Tibial artery (tissue), 4 donors: ENCODE results near the gene CORO2B.
A peak's percentile ranks its signal among the peaks of the same experiment; 100 is the strongest.

Experiments
- DNase-seq, 2 donors: peaks; one replicate each; pipeline ENCODE4 v3.0.0-alpha.2; 2019
- H3K27ac ChIP-seq, 2 donors: fragments of 200-600 bp; sonication (generic) in 1 of 2; 1 replicate in 1 of 2; 2 replicates in 1 of 2; pipeline ENCODE4 v1.5.1; 2018 to 2019; ENCODE audit warnings: mild to moderate bottlenecking in 1 of 2
- H3K27me3 ChIP-seq, 2 donors: fragments of 200-600 bp; sonication (generic) in 1 of 2; one replicate each; pipeline versions ENCODE4 v1.5.1 to v1.6.0; 2016 to 2019
- H3K36me3 ChIP-seq, 3 donors: fragments of 200-600 bp; sonication (generic) in 2 of 3; one replicate each; pipeline ENCODE4 v1.5.1; 2016 to 2019; ENCODE audit warnings: mild to moderate bottlenecking in 2 of 3
- H3K4me1 ChIP-seq, 4 donors: fragments of 200-600 bp; sonication (generic) in 2 of 4; 1 replicate in 3 of 4; 2 replicates in 1 of 4; pipeline ENCODE4 v1.5.1; 2016 to 2019
- H3K4me3 ChIP-seq, 2 donors: fragments of 200-600 bp; sonication (generic) in 1 of 2; 1 replicate in 1 of 2; 2 replicates in 1 of 2; pipeline ENCODE4 v1.5.1; 2018 to 2019; ENCODE audit warnings: mild to moderate bottlenecking in 2 of 2
- H3K9me3 ChIP-seq, 3 donors: fragments of 200-600 bp; sonication (generic) in 1 of 3; one replicate each; pipeline ENCODE4 v1.5.1; 2016 to 2019
- intact Hi-C: fragments of 100-400 bp; cut with DNase I; formaldehyde crosslinking; loops from one replicate; pipeline ENCODE4 v1.15.0; 2023; ENCODE audit warnings: low total_unique reads
- TF ChIP-seq, protein P1 (sequence below), 2 experiments: fragments of 200-600 bp in 1 of 2; fragments of 450-650 bp in 1 of 2; IDR thresholded peaks; one replicate each; pipeline ENCODE4 v1.5.1; 2017 to 2019; ENCODE audit warnings: antibody characterized with exemption in 2 of 2, mild to moderate bottlenecking in 1 of 2, moderate library complexity in 1 of 2

The CORO2B gene

DNA sequence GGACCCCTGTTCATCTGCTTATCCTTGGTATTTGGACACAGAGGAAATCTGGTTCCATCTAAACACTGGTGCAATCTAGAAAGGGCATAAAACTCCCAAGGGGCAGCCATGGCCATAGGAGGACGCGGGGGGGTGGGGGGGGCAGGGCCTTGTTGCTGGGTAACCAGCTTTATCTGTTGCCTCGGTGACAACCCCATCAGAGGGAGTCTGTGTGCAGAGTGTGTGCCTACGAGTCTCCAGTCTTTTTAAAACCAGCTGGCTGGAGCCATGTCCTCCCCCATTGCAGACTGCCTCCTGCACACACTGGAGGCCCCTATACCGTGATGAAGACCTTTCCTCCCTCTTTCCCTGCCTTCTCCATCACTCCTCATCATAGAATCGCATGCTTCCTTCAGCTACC lies 26.4 kb upstream of the CORO2B start:
- no peak overlapping the region for H3K4me3 ChIP-seq
- DNase-seq, result no peak
- no peak overlapping the region for H3K27ac ChIP-seq
- H3K4me1 ChIP-seq, result peaks cover 0 to 9% (median 3%) of the 10 kb centered on the region in 4 donors
- H3K27me3 ChIP-seq, result no peaks in the 10 kb centered on the region
- intact Hi-C loops, result loop anchor here (10.0 kb wide), 1 partner anchor 248 kb away; no protein-coding TSS in a partner anchor
- H3K36me3 ChIP-seq, result no peaks in the 10 kb centered on the region
- TF ChIP-seq, protein P1, sequence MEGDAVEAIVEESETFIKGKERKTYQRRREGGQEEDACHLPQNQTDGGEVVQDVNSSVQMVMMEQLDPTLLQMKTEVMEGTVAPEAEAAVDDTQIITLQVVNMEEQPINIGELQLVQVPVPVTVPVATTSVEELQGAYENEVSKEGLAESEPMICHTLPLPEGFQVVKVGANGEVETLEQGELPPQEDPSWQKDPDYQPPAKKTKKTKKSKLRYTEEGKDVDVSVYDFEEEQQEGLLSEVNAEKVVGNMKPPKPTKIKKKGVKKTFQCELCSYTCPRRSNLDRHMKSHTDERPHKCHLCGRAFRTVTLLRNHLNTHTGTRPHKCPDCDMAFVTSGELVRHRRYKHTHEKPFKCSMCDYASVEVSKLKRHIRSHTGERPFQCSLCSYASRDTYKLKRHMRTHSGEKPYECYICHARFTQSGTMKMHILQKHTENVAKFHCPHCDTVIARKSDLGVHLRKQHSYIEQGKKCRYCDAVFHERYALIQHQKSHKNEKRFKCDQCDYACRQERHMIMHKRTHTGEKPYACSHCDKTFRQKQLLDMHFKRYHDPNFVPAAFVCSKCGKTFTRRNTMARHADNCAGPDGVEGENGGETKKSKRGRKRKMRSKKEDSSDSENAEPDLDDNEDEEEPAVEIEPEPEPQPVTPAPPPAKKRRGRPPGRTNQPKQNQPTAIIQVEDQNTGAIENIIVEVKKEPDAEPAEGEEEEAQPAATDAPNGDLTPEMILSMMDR (IDR thresholded peaks at IDR 0.05), result no peak
- H3K9me3 ChIP-seq, result no peaks in the 10 kb centered on the region

DNA sequence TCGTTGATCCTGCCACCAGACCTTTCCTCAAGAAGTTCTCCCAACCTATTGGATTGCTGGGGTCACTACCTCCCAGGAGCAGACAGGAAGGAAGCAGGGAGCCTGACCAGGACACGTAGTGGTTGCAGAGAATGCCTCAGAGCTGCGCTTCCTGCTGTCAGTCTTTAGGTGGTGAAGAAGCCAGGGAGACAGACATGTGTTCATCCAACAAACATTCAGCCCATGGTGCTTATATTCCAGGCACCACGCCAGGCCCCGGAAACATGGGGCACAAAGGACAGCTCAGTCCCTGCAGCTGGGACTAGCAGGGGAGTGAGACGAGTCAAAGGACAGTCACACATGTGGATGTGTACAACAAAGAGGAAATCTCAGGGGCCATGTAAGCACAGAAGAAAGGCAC lies 26.0 kb upstream of the CORO2B start:
- no peak for DNase-seq
- Histone ChIP-seq H3K27me3 (no peaks in the 10 kb centered on the region), H3K4me1 (peaks cover 0 to 9% (median 3%) of the 10 kb centered on the region in 4 donors), H3K9me3 (no peaks in the 10 kb centered on the region), H3K36me3 (no peaks in the 10 kb centered on the region), H3K27ac (no peak overlapping the region), H3K4me3 (no peak overlapping the region)
- intact Hi-C loops, result loop anchor here (10.0 kb wide), 1 partner anchor 248 kb away; no protein-coding TSS in a partner anchor
- TF ChIP-seq, protein P1 (IDR thresholded peaks at IDR 0.05), result no peak

DNA sequence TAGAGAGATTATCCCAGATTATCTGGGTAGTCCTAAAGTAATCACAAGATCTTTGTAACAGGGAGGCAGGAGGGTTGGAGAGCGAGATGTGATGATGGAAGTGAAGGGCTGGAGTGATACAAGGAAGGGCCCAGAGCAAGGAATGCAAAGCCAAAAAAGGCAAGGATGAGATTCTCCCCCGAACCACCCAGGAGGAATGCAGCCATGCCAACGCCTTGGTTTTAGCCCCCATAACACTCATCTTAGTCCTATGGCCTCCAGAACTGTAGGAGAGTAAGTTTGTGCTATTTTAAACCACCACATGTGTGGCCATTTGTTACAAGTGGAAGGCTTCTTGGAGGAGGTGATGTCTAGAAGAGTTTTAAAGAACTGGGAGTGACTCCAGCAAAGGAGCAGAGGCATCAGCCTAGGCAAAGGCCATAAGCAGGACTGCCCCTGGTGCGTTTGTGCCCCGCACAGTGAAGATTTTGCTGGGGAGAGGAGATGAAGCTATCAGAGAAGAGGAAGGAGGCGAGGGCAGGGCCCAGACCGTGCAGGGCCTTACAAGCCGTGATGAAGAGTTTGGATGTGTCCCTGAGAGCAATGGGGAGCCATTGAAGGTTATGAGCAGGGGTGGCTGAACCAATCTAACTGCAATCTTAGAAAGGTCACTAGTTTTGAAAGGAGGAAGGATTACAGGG lies 25.3 kb upstream of the CORO2B start:
- Histone ChIP-seq H3K36me3 (no peaks in the 10 kb centered on the region), H3K4me1 (peaks cover 0 to 9% (median 3%) of the 10 kb centered on the region in 4 donors), H3K9me3 (no peaks in the 10 kb centered on the region), H3K4me3 (no peak overlapping the region), H3K27me3 (no peaks in the 10 kb centered on the region), H3K27ac (no peak overlapping the region)
- TF ChIP-seq, protein P1 (IDR thresholded peaks at IDR 0.05), result no peak
- DNase-seq, result no peak
- intact Hi-C loops, result loop anchor here (10.0 kb wide), 1 partner anchor 249 kb away; no protein-coding TSS in a partner anchor

DNA sequence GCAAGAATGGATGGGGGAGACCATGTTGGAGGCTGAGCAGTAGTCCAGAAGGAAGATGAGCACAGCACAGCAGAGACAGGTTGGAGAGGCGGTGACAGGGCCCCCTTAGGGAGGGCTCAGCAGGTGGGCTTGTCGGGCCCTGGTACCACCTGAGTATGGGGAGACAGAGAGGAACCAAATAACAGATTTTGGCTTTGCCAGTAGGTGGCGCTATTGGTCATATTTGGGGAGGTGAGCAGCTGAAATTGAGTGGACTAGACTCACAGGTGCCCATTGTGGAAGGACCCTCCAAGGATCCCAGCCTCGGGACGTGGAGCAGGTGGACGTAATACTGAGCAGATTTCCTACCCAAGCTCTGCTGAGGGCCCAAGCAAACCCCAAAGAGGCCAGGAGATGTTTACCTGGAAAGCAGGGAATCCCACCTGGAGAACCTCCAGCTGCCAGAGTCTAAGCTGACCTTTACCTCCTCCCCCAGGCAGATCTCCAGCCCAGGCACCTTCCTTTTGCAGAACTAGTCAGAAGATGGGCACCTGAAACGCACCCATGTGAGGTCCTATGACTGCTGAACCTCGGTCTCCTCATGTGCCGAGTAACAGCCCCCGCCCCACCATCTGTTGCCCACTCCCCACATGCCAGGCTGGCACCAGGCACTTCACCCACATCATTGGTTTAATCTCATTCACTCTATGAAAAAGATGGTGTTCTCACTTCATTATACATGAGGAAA lies 24.6 kb upstream of the CORO2B start:
- no peak overlapping the region for H3K27ac ChIP-seq
- intact Hi-C loops, result loop anchor here (10.0 kb wide), 1 partner anchor 249 kb away; no protein-coding TSS in a partner anchor
- no peaks in the 10 kb centered on the region for H3K36me3 ChIP-seq
- peak in 1 of 2 donors; percentile 69 for DNase-seq
- H3K4me3 ChIP-seq, result no peak overlapping the region
- H3K9me3 ChIP-seq, result no peaks in the 10 kb centered on the region
- H3K27me3 ChIP-seq, result no peaks in the 10 kb centered on the region
- TF ChIP-seq, protein P1 (IDR thresholded peaks at IDR 0.05), result peak; percentile 60 to 69
- H3K4me1 ChIP-seq, result peaks cover 0 to 15% (median 8%) of the 10 kb centered on the region in 4 donors

DNA sequence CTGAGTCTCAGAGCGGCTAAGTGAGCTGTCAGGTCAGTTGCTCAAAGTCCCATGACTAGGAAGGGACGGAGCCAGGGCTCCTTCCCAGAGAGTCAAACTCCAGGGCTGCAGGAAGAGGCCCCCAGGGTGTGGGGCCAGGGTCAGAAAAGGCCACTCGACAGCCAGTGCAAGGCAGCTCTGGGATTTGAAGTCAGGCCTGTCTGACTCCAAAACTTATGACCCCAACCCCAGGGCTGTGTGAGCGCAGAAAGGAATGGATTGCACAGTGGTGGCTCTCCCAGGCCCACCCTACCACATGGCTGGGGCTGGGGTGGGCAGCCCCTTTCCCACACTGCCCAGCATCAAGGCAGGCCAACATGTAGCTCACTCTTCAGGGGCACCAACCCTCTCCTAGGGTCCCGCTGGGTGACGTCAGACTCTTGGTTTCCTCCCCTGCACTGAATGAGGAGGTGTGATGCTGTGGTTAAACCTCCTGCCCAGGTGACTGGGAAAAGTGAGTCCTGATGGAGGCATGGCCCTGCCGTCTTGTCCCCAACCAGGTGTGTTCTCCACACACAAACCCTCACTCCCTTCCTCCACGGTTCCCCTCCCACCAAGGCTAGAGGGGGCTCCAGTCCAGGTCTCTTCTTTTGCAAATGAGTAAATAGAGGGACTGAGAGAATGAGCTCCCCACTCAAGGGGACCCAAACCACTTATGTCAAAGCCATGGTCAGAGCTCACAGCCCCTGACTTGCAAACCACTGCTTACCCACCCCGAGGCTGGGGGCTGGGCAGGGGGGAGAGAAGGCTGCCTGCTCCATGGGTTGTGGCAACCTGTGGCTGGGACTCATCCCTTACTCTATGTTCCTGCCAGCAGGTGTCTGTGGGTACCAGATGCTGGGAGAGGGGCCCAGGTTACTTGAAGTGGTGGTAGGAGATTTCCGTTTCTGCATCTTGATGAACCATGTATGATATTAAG lies 23.8 kb upstream of the CORO2B start:
- Histone ChIP-seq H3K4me1 (peaks cover 0 to 19% (median 11%) of the 10 kb centered on the region in 4 donors), H3K27ac (no peak overlapping the region), H3K9me3 (no peaks in the 10 kb centered on the region), H3K27me3 (no peaks in the 10 kb centered on the region), H3K4me3 (no peak overlapping the region), H3K36me3 (no peaks in the 10 kb centered on the region)
- no peak for DNase-seq
- TF ChIP-seq, protein P1 (IDR thresholded peaks at IDR 0.05), result no peak
- intact Hi-C loops, result loop anchor here (5.0 to 10.0 kb wide), 3 partner anchors 117 to 303 kb away; no protein-coding TSS in a partner anchor
